Osteoblast (primary cell): ENCODE data around the gene OTOG. TPM values are rescaled to one million over a fixed set of nuclear protein-coding genes. Genes with fewer than 3 reads are reported as not detected.

ENCODE experiments used
- DNase-seq: peaks from one replicate; pipeline ENCODE4 v3.0.0; 2011; ENCODE audit warnings: low spot score, mixed read lengths; ENCODE audit not compliant: insufficient read length; ENCODE audit errors: missing footprints
- H2AFZ ChIP-seq: 2 replicates; pipeline ENCODE4 v1.6.0; 2011; ENCODE audit warnings: mild to moderate bottlenecking, low read length
- H3K27ac ChIP-seq: 2 replicates; pipeline ENCODE4 v1.5.1; 2011; ENCODE audit warnings: mild to moderate bottlenecking, low read depth, low read length, moderate library complexity
- H3K27me3 ChIP-seq: 2 replicates; pipeline ENCODE4 v1.6.0; 2012; ENCODE audit warnings: mild to moderate bottlenecking, control low read depth, inconsistent platforms, low read length, moderate library complexity; ENCODE audit not compliant: insufficient read depth
- H3K36me3 ChIP-seq: 2 replicates; pipeline ENCODE4 v1.5.1; 2011; ENCODE audit warnings: mild to moderate bottlenecking, low read length, control low read depth, moderate library complexity; ENCODE audit not compliant: insufficient read depth
- H3K4me1 ChIP-seq: 2 replicates; pipeline ENCODE4 v1.5.1; 2011; ENCODE audit warnings: mild to moderate bottlenecking, low read length, control low read depth, moderate library complexity; ENCODE audit not compliant: insufficient read depth
- H3K4me2 ChIP-seq: 2 replicates; pipeline ENCODE4 v1.6.0; 2011; ENCODE audit warnings: mild to moderate bottlenecking, low read length; ENCODE audit not compliant: insufficient read depth
- H3K4me3 ChIP-seq: fragments of 200-600 bp; sonication (generic); 3 replicates; pipeline ENCODE4 v1.5.1; 2012; ENCODE audit warnings: mild to moderate bottlenecking, low read length, inconsistent platforms; ENCODE audit not compliant: insufficient read depth
- H3K79me2 ChIP-seq: 2 replicates; pipeline ENCODE4 v1.6.0; 2012; ENCODE audit warnings: mild to moderate bottlenecking, low read length, control low read depth, inconsistent platforms; ENCODE audit not compliant: insufficient read depth
- H3K9me3 ChIP-seq: 2 replicates; pipeline ENCODE4 v1.5.1; 2011; ENCODE audit warnings: low read depth, low read length, control low read depth
- H4K20me1 ChIP-seq: 2 replicates; pipeline ENCODE4 v1.6.0; 2012; ENCODE audit warnings: mild to moderate bottlenecking, low read length, control low read depth; ENCODE audit not compliant: insufficient read depth
- CTCF ChIP-seq: IDR thresholded peaks from 2 replicates; pipeline ENCODE4 v1.5.1; 2011; ENCODE audit warnings: mild to moderate bottlenecking, low read depth, low read length, moderate library complexity; ENCODE audit errors: extremely low read depth
- total RNA-seq: library from RNA; depleted of rRNA; stranded (reverse); fragments of >200 nt; gene quantifications from 2 replicates; pipeline ENCODE4 v1.2.3, GENCODE V29; 2012

Gene OTOG
- total RNA-seq, 1 donor = not detected

GRCh38 chr11:17590463-17590862 is 43.4 kb downstream of the OTOG start:
- Histone ChIP-seq H3K27ac (no peak overlapping the region), H3K79me2 (no peaks in the 10 kb centered on the region), H3K4me3 (no peak overlapping the region), H3K27me3 (peaks cover 17% of the 10 kb centered on the region), H3K4me1 (no peaks in the 10 kb centered on the region), H2AFZ (no peak overlapping the region), H4K20me1 (peaks cover 3% of the 10 kb centered on the region), H3K9me3 (no peaks in the 10 kb centered on the region), H3K36me3 (no peaks in the 10 kb centered on the region), H3K4me2 (no peak overlapping the region)
- TF ChIP-seq CTCF = no peak
- no peak for DNase-seq

DNA sequence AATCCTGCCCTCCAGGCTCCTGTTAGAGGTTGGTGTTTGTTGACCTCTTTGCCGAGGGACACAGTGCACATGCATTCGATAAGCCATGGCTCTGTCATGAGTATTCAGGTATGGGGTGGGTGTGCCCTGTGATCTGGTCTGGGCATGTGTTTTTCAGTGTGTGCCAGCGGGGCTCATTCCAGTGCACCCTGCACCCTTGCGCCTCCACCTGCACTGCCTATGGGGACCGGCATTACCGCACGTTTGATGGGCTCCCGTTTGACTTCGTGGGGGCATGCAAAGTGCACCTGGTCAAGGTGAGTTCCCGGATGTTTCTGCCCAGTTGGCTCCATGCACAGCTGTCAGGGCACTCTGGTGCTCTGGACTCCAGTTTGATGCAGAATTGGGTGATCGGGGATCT is 44.2 kb downstream of the OTOG start:
- no peak for DNase-seq
- no peaks in the 10 kb centered on the region for H3K4me1 ChIP-seq
- H3K9me3 ChIP-seq = no peaks in the 10 kb centered on the region
- TF ChIP-seq CTCF = no peak
- peaks cover 3% of the 10 kb centered on the region for H4K20me1 ChIP-seq
- no peaks in the 10 kb centered on the region for H3K36me3 ChIP-seq
- no peak overlapping the region for H3K4me3 ChIP-seq
- no peak overlapping the region for H3K4me2 ChIP-seq
- H2AFZ ChIP-seq = no peak overlapping the region
- peaks cover 17% of the 10 kb centered on the region for H3K27me3 ChIP-seq
- H3K27ac ChIP-seq = no peak overlapping the region
- no peaks in the 10 kb centered on the region for H3K79me2 ChIP-seq

DNA sequence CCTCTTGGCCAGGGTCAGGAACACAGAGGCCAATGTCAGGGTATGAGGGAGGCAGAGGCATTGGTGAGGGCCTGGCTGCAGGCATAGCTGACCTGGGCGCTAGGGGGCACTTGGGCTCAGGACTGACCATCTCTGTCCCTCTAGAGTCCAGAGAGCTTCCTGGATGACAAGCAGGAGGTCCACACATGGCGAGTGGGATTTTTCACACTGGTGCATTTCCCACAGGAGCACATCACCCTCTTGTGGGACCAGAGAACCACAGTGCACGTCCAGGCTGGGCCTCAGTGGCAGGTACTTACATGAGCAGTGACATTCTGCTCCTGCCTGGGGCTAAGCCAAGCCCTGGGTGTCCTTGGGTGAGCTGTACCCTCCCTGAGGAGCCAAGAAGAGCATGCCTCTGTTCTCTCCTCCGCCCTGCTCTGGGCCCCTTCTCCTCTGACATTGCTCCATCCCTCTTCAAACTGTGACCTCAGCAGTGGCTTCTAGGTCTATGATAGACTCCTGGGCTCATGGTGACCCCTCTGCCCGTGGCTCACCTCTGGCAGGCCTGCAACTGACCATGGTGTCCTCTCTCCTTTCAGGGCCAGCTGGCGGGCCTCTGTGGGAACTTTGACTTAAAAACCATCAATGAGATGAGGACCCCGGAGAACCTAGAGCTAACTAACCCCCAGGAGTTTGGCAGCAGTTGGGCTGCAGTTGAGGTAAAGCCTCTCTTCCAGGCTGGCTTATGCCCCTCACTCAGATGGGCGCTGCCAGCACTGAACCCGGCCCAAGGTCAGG is 46.6 kb downstream of the OTOG start:
- H3K4me2 ChIP-seq = no peak overlapping the region
- DNase-seq = peak; percentile 10
- no peak for TF ChIP-seq CTCF
- peaks cover 17% of the 10 kb centered on the region for H3K27me3 ChIP-seq
- no peak overlapping the region for H3K4me3 ChIP-seq
- H3K9me3 ChIP-seq = no peaks in the 10 kb centered on the region
- no peaks in the 10 kb centered on the region for H3K4me1 ChIP-seq
- peaks cover 3% of the 10 kb centered on the region for H4K20me1 ChIP-seq
- H3K36me3 ChIP-seq = no peaks in the 10 kb centered on the region
- H3K27ac ChIP-seq = no peak overlapping the region
- H2AFZ ChIP-seq = no peak overlapping the region
- no peaks in the 10 kb centered on the region for H3K79me2 ChIP-seq

DNA sequence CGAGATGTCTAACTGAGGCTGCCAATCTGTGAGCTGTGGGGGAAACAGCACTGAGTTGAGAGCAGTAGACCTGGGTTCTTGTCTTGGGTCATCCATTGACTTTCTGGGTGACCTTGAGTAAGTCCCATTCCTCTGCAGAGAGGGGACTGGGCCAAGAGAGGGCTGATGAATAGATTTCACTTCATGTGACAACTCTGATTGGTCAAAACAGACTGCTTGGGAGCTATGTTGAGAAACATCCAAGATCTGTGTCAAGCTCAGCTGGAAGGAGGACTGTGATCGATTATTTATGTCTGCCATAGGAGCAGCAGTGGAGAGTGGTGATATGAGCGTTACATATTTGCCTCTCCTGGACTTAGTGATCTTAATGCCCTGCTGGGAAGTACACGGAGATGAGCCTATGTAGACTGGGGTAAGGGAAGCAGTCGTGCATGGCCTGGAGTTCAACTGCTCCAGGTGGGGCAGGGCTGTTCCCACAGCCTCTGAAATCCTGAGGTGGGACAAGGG is 47.7 kb downstream of the OTOG start:
- no peaks in the 10 kb centered on the region for H3K36me3 ChIP-seq
- no peaks in the 10 kb centered on the region for H3K4me1 ChIP-seq
- peaks cover 3% of the 10 kb centered on the region for H4K20me1 ChIP-seq
- no peak for DNase-seq
- no peak overlapping the region for H3K4me2 ChIP-seq
- H3K4me3 ChIP-seq = no peak overlapping the region
- H3K27ac ChIP-seq = no peak overlapping the region
- H2AFZ ChIP-seq = no peak overlapping the region
- H3K9me3 ChIP-seq = no peaks in the 10 kb centered on the region
- no peaks in the 10 kb centered on the region for H3K79me2 ChIP-seq
- H3K27me3 ChIP-seq = peaks cover 17% of the 10 kb centered on the region
- no peak for TF ChIP-seq CTCF
